HG02610 (cell line): Measurements from ENCODE around the gene LGMN.

Experiments used
- ATAC-seq: cut with Tn5 transposase; IDR thresholded peaks from one replicate; pipeline ENCODE4 v1.9.1; 2021; ENCODE audit warnings: mild to moderate bottlenecking, moderate library complexity; ENCODE audit not compliant: unreplicated experiment

The LGMN gene

DNA sequence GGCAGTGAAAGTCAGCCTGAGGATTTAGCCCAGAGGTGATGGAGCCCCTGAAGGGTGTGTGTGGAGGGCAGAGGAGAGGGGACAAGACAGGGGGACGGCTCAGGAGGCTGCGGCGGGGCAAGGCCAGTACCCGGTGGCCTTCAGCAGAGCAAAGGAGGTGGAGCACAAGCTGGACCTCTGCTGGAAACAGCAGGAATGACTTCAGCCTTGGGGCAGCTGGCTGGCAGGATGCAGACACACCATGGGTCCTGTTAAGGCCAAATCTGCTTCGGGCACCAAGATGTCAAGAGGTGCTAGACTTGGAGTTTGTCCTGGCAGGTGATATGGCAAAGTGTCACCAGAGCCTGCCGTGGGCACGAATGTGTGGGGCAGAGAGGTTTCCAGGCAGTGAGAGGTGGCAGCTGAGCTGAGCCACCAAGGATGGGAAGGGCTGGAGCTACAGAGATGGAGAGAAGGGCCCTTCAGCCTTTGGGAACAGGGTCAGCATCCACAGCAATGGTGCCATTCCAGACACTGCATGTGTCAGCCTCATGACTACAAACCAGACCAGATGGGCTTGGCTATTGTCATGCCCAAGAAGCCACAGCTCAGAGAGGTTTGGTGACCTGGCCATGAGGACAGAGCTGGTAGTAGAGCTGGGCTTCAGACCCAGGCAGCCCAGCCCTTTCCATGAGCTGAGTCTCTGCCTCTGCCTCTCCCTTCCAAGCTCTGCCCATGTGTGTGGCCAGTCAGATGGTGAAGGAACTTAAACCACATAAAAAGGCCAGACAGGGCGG lies 91.9 kb downstream of the LGMN start:
- ATAC-seq, result no peak

DNA sequence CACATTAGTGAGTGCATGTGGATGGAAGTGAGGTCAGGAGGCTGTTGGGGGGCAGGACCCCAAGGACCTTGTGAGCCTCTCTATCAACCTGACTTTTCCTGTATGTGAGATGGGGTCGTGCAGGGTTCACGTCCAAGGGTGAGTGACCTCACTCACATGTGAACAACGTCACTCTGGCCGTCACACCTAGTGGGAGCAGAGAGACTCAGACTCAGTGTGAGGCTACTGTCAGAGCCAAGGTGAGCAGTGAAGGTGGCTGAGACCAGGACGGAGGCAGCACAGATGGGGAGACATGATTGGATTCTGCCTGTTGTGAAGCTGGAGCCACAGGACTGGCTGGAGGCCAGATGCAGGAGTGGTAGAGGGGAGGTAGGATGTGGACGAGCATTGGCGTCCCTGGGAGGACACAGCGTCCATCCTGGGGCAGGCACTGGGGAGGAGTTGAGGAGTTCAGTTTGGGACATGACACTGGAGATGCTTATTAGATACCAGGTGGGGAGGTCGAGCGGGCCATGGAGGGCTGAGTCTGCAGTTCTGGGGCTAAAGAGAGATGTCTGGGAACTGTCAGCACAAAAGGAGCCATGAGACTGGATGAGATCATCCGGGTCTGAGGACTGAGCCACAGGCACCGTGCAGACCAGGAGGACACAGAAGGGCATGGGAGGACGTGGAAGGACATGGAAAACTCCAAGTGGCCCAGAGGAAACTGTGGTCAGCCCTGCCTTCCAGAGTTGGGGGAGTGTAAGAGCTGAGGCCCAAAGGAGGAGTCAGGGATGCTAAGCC lies 92.8 kb downstream of the LGMN start:
- no peak for ATAC-seq

DNA sequence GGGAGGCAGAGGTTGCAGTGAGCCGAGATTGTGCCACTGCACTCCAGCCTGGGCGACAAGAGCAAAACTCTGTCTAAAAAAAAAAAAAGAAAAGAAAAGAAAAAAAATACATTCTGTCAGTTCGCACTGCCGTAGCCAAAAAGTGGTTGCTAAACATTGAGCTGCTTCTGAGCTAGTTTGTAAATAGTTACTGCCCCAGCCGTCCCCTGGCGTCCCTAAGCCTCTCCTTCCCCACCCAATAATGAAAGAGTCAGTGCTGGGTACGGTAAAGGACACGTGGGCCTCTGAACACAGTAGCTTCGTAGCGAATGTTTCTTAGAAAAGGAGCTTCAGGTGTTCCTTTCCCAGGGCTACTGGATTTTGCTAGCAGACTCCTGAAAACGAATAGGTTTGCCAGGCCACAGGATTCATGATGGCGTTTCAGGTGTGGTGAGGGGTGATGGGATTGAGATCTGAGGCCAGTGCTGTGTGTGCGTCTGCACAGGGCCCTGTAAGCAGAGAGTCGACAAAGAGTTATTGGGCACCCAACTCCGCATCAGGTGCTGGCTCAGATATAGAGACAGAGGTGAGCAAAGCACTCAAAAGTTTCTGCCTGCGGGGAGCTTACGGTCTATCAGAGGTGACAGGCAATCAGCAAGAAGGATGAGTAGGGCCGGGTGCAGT lies 94.1 kb downstream of the LGMN start:
- ATAC-seq, result no peak
